Measurements from ENCODE around the gene ARMC9. TPM values are rescaled to one million over a fixed set of nuclear protein-coding genes. Genes with fewer than 3 reads are reported as not detected.
"Not testable (repeated sequence)": the region's sequence is repeated elsewhere in the genome, so short reads cannot be mapped to it uniquely, and the experiment has no call there.

The ARMC9 gene
- total RNA-seq, 1 donor from 2014 or later = 8.4 TPM

DNA sequence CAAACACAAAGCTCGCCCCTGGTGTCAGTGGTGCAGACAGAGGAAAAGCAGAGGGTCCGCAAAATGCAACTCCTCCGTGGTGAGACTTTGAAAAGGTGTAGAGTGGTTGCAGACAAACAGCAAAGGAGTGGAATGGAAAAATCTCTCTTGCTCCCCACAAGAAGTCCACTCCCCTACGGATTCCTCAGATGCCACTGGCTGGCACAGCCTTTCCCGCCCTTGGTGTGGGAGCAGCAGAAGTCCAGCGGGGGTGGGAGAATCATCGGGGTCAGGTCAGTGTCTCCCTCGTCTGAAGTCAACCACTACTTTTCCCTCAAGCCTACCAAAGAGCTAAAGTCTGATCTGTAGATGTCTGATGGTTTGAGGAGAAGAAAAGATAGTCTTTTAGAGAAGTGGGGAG is 174.8 kb downstream of the ARMC9 start:
- Histone ChIP-seq H3K4me3 (ENCODE audit: low read depth, low read length) (no peak overlapping the region), H3K27me3 (ENCODE audit: control insufficient read depth, insufficient read depth, low read length) (no peaks in the 10 kb centered on the region), H3K36me3 (ENCODE audit: control insufficient read depth, insufficient read depth, low read length) (no peaks in the 10 kb centered on the region)
- DNase-seq (ENCODE audit: low read depth) = no peak
- no peak for FAIRE-seq
- TF ChIP-seq, protein P1, sequence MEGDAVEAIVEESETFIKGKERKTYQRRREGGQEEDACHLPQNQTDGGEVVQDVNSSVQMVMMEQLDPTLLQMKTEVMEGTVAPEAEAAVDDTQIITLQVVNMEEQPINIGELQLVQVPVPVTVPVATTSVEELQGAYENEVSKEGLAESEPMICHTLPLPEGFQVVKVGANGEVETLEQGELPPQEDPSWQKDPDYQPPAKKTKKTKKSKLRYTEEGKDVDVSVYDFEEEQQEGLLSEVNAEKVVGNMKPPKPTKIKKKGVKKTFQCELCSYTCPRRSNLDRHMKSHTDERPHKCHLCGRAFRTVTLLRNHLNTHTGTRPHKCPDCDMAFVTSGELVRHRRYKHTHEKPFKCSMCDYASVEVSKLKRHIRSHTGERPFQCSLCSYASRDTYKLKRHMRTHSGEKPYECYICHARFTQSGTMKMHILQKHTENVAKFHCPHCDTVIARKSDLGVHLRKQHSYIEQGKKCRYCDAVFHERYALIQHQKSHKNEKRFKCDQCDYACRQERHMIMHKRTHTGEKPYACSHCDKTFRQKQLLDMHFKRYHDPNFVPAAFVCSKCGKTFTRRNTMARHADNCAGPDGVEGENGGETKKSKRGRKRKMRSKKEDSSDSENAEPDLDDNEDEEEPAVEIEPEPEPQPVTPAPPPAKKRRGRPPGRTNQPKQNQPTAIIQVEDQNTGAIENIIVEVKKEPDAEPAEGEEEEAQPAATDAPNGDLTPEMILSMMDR (IDR thresholded peaks at IDR 0.05; ENCODE audit: insufficient read depth, low read length, severe bottlenecking) = no peak

DNA sequence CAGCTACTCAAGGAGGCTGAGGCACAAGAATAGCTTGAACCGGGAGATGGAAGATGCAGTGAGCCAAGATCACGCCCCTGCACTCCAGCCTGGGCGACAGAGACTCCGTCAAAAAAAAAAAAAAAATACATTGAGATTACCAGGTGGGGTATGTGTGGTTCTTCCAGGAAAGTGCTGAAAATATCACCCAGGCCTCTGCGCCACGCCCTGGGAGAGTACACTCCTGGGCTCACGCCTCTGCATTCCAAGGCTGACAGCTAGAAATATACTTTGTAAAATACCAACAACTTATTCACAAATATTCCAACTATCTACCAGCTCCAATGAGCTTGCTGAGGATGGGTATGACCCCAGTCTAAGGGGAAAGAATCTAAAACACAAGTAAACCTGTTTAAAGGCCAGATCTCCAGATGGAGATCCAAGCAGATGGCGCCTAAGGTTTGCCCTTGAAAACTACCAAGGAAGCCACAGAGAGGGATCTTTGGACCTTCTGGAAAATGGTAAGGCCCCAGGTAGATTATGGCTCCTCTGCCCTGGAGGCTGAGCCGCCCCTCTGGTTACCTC is 175.4 kb downstream of the ARMC9 start:
- Histone ChIP-seq H3K27me3 (ENCODE audit: control insufficient read depth, insufficient read depth, low read length) (no peaks in the 10 kb centered on the region), H3K4me3 (ENCODE audit: low read depth, low read length) (no peak overlapping the region), H3K36me3 (ENCODE audit: control insufficient read depth, insufficient read depth, low read length) (no peaks in the 10 kb centered on the region)
- FAIRE-seq = no peak
- no peak for DNase-seq (ENCODE audit: low read depth)
- TF ChIP-seq, protein P1 (IDR thresholded peaks at IDR 0.05; ENCODE audit: insufficient read depth, low read length, severe bottlenecking) = no peak

DNA sequence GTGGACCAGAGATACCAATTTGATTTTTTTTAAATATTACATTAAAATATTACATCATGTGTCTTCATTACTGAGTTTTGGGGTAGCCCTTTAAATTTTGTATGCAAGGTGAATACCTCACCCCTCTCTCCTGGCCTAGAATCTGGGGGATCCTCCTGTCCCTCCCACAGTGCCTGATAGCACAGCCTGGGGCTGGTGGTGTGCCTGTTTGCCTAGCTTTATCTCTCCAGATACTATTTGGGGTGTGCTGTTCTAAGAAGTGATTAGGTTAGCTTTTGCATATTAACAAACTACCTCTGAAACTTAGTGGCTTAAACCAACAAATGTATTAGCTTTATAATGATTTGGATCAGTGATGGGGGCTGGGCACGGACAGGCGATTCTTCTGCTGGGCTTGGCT is 176.3 kb downstream of the ARMC9 start:
- FAIRE-seq = peak; percentile 66
- Histone ChIP-seq H3K4me3 (ENCODE audit: low read depth, low read length) (no peak overlapping the region), H3K36me3 (ENCODE audit: control insufficient read depth, insufficient read depth, low read length) (no peaks in the 10 kb centered on the region), H3K27me3 (ENCODE audit: control insufficient read depth, insufficient read depth, low read length) (no peaks in the 10 kb centered on the region)
- TF ChIP-seq, protein P1 (IDR thresholded peaks at IDR 0.05; ENCODE audit: insufficient read depth, low read length, severe bottlenecking) = no peak
- DNase-seq (ENCODE audit: low read depth) = no peak

DNA sequence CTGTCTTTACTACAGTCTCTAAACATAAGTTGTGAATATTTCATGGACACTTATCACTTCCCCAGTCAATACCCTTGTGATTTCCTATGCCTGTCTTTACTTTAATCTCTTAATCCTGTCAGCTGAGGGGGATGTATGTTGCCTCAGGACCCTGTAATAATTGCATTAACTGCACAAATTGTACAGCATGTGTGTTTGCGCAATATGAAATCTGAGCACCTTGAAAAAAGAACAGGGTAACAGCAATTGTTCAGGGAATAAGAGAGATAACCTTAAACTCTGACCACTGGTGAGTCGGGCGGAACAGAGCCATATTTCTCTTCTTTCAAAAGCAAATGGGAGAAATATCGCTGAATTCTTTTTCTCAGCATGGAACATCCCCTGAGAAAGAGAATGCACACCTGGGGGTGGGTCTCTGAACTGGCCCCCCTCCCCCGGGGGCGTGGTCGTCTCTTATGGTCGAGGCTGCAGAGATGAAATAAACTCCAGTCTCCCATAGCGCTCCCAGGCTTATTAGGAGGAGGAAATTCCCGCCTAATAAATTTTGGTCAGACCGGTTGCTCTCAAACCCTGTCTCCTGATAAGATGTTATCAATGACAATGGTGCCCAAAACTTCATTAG is 177.7 kb downstream of the ARMC9 start:
- DNase-seq (ENCODE audit: low read depth); FAIRE-seq: not testable (repeated sequence)

DNA sequence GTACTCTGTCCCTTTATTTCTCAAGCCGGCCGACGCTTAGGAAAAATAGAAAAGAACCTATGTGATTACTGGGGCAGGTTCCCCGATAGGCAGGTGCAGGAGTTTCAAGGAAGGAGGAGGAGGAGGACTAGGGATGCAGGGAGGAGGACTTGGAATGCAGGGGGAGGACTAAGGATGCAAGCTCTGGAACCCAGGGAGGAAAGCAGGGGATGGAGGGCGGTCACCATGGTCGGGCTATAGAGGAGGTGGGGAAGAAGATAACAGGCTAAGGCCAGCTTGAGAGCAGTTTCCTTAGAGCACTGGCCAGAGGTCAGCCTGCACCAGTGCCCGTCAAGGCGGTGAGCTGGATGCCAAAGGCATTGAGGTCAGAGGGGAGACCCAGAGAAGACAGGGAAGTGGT is 178.4 kb downstream of the ARMC9 start:
- Histone ChIP-seq H3K4me3 (ENCODE audit: low read depth, low read length) (no peak overlapping the region), H3K27me3 (ENCODE audit: control insufficient read depth, insufficient read depth, low read length) (no peaks in the 10 kb centered on the region), H3K36me3 (ENCODE audit: control insufficient read depth, insufficient read depth, low read length) (no peaks in the 10 kb centered on the region)
- TF ChIP-seq, protein P1 (IDR thresholded peaks at IDR 0.05; ENCODE audit: insufficient read depth, low read length, severe bottlenecking) = no peak
- FAIRE-seq (no peak), DNase-seq (ENCODE audit: low read depth) (no peak)

More for the DNA sequence above, 177.7 kb downstream of the ARMC9 start:
- H3K4me3 ChIP-seq (ENCODE audit: low read depth, low read length); H3K36me3 ChIP-seq (ENCODE audit: control insufficient read depth, insufficient read depth, low read length); H3K27me3 ChIP-seq (ENCODE audit: control insufficient read depth, insufficient read depth, low read length): not testable (repeated sequence)

DNA sequence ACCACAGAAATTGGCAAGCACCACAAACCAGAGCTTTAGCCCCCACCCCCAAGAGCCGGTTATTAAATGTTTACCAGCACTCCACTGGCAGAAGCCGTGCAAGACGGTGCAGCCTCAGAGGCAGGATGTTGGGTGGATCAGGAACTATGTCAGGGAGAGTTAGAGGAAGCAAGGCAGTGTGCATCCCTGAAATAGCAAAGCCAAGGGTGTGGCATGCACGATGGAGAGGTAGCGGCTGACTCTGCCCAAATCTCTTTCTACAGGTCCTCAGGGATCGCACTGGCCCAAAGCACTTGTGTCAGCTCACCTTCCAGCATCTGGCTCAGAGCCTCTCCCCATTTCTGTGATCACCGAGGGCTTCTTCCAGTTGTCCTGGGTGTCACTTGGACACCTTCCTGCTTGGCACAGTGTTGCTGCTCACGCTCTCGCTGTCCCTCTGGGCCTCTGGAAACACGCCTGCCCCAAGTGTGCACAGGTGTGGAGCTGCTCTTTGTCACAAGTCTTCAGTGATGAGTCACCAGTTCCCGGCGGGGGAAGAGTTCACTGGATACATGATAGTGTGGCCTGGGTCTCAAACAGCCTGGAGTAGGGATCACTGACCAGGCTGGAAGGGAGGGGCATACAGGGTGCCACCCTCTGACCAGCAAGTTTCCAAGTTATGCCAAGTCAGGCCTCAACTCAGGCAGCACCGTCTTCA is 179.7 kb downstream of the ARMC9 start:
- peak; percentile 53 for DNase-seq (ENCODE audit: low read depth)
- no peak overlapping the region for H3K4me3 ChIP-seq (ENCODE audit: low read depth, low read length)
- H3K36me3 ChIP-seq (ENCODE audit: control insufficient read depth, insufficient read depth, low read length) = no peaks in the 10 kb centered on the region
- TF ChIP-seq, protein P1 (IDR thresholded peaks at IDR 0.05; ENCODE audit: insufficient read depth, low read length, severe bottlenecking) = no peak
- peak; percentile 91 for FAIRE-seq
- no peaks in the 10 kb centered on the region for H3K27me3 ChIP-seq (ENCODE audit: control insufficient read depth, insufficient read depth, low read length)
